Measurements from ENCODE around the gene ADAMTS14.

Gene ADAMTS14

GRCh38 chr10:70797840-70798239 is 125.5 kb downstream of the ADAMTS14 start:
- FAIRE-seq, result no peak

GRCh38 chr10:70799124-70799523 is 126.8 kb downstream of the ADAMTS14 start:
- FAIRE-seq, result no peak

- FAIRE-seq, result no peak
Measured at GRCh38 chr10:70801854-70802253, 129.5 kb downstream of the ADAMTS14 start.

GRCh38 chr10:70803775-70804420 is 131.6 kb downstream of the ADAMTS14 start:
- FAIRE-seq, result no peak

- FAIRE-seq, result no peak
Measured at GRCh38 chr10:70804421-70804808, 132.1 kb downstream of the ADAMTS14 start.

GRCh38 chr10:70805619-70806215 is 133.4 kb downstream of the ADAMTS14 start:
- FAIRE-seq, result no peak

GRCh38 chr10:70806841-70807240 is 134.5 kb downstream of the ADAMTS14 start:
- FAIRE-seq, result no peak

- no peak for FAIRE-seq
Measured at GRCh38 chr10:70807556-70807955, 135.2 kb downstream of the ADAMTS14 start.

- no peak for FAIRE-seq
Measured at GRCh38 chr10:70809011-70809611, 136.8 kb downstream of the ADAMTS14 start.

GRCh38 chr10:70809726-70810125 is 137.4 kb downstream of the ADAMTS14 start:
- no peak for FAIRE-seq

- no peak for FAIRE-seq
Measured at GRCh38 chr10:70810967-70811366, 138.7 kb downstream of the ADAMTS14 start.

- FAIRE-seq, result no peak
Measured at GRCh38 chr10:70811881-70812280, 139.6 kb downstream of the ADAMTS14 start.

Measured in G401.6 (cell line).